Sigmoid colon (tissue), 4 donors: ENCODE data around the gene KLK7.

Source experiments
- POLR2AphosphoS5 ChIP-seq, 4 donors: sonication (generic); formaldehyde crosslinking; IDR thresholded peaks; one replicate each; pipeline ENCODE4 v1.6.1; 2017; ENCODE audit warnings: antibody characterized with exemption in 4 of 4
- TF ChIP-seq, protein P1 (sequence below), 4 experiments: fragments of 450-650 bp in 3 of 4; fragments of 200-600 bp in 1 of 4; IDR thresholded peaks; one replicate each; pipeline ENCODE4 v1.5.1; 2016 to 2019; ENCODE audit warnings: antibody characterized with exemption in 4 of 4, mild to moderate bottlenecking in 3 of 4, moderate library complexity in 2 of 4

DNA sequence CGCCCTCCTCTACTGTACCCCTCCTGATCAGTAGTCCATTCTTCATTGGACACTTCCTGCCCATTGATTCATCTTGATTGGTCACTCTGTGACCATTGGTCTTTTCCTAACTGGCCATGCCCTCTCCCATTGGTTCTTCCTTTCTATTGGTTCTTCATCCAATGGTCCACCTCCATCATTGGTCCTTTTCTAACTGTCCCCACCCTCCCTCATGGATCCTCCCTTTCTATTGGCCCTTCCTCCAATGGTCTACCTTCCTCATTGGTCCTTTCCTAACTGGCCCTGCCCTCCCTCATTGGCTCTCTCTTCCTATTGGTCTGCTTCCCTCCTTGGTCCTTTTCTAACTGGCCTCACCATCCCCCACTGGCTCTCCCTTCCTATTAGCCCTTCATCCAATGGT, 21.5 kb downstream of the KLK7 start:
- TF ChIP-seq, protein P1, sequence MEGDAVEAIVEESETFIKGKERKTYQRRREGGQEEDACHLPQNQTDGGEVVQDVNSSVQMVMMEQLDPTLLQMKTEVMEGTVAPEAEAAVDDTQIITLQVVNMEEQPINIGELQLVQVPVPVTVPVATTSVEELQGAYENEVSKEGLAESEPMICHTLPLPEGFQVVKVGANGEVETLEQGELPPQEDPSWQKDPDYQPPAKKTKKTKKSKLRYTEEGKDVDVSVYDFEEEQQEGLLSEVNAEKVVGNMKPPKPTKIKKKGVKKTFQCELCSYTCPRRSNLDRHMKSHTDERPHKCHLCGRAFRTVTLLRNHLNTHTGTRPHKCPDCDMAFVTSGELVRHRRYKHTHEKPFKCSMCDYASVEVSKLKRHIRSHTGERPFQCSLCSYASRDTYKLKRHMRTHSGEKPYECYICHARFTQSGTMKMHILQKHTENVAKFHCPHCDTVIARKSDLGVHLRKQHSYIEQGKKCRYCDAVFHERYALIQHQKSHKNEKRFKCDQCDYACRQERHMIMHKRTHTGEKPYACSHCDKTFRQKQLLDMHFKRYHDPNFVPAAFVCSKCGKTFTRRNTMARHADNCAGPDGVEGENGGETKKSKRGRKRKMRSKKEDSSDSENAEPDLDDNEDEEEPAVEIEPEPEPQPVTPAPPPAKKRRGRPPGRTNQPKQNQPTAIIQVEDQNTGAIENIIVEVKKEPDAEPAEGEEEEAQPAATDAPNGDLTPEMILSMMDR (IDR thresholded peaks at IDR 0.05): no peak
- TF ChIP-seq POLR2AphosphoS5 (IDR thresholded peaks at IDR 0.05): no peak
